Measurements from ENCODE around the gene ADAMTSL2. TPM values are rescaled to one million over a fixed set of nuclear protein-coding genes. Genes with fewer than 3 reads are reported as not detected.
A peak's percentile ranks its signal among the peaks of the same experiment; 100 is the strongest.

ADAMTSL2 gene
- total RNA-seq, 1 donor from 2014 or later: 0.15 TPM

GRCh38 chr9:133502112-133502511, 32.4 kb upstream of the ADAMTSL2 start:
- TF ChIP-seq CTCF (IDR thresholded peaks at IDR 0.05): no peak
- Mint-ChIP-seq H3K9me3 (ENCODE audit: low read depth) (peaks cover 17% of the 10 kb centered on the region), H3K4me3 (ENCODE audit: unreplicated experiment) (no peak overlapping the region), H3K27me3 (ENCODE audit: low read depth) (peaks cover 19% of the 10 kb centered on the region), H3K36me3 (ENCODE audit: low read depth) (peaks cover 14% of the 10 kb centered on the region), H3K4me1 (ENCODE audit: low read depth) (peaks cover 14% of the 10 kb centered on the region), H3K27ac (ENCODE audit: unreplicated experiment) (no peak overlapping the region)
- DNase-seq (ENCODE audit: low spot score): no peak

GRCh38 chr9:133505186-133505830, 29.2 kb upstream of the ADAMTSL2 start:
- Mint-ChIP-seq H3K4me1 (ENCODE audit: low read depth) (peaks cover 29% of the 10 kb centered on the region), H3K36me3 (ENCODE audit: low read depth) (peaks cover 12% of the 10 kb centered on the region), H3K9me3 (ENCODE audit: low read depth) (peaks cover 17% of the 10 kb centered on the region), H3K4me3 (ENCODE audit: unreplicated experiment) (no peak overlapping the region), H3K27me3 (ENCODE audit: low read depth) (peaks cover 2% of the 10 kb centered on the region), H3K27ac (ENCODE audit: unreplicated experiment) (no peak overlapping the region)
- DNase-seq (ENCODE audit: low spot score): no peak
- no peak for TF ChIP-seq CTCF (IDR thresholded peaks at IDR 0.05)

GRCh38 chr9:133505901-133506652, 28.4 kb upstream of the ADAMTSL2 start:
- TF ChIP-seq CTCF (IDR thresholded peaks at IDR 0.05): no peak
- peaks cover 15% of the 10 kb centered on the region for H3K9me3 Mint-ChIP-seq (ENCODE audit: low read depth)
- DNase-seq (ENCODE audit: low spot score): no peak
- no peak overlapping the region for H3K27ac Mint-ChIP-seq (ENCODE audit: unreplicated experiment)
- H3K4me1 Mint-ChIP-seq (ENCODE audit: low read depth): peaks cover 29% of the 10 kb centered on the region
- no peak overlapping the region for H3K4me3 Mint-ChIP-seq (ENCODE audit: unreplicated experiment)
- H3K36me3 Mint-ChIP-seq (ENCODE audit: low read depth): peaks cover 11% of the 10 kb centered on the region
- peaks cover 2% of the 10 kb centered on the region for H3K27me3 Mint-ChIP-seq (ENCODE audit: low read depth)

GRCh38 chr9:133506653-133507038, 27.9 kb upstream of the ADAMTSL2 start:
- H3K4me3 Mint-ChIP-seq (ENCODE audit: unreplicated experiment): no peak overlapping the region
- no peak overlapping the region for H3K27ac Mint-ChIP-seq (ENCODE audit: unreplicated experiment)
- H3K9me3 Mint-ChIP-seq (ENCODE audit: low read depth): peaks cover 10% of the 10 kb centered on the region
- peaks cover 2% of the 10 kb centered on the region for H3K27me3 Mint-ChIP-seq (ENCODE audit: low read depth)
- TF ChIP-seq CTCF (IDR thresholded peaks at IDR 0.05): peak; percentile 49
- peaks cover 8% of the 10 kb centered on the region for H3K36me3 Mint-ChIP-seq (ENCODE audit: low read depth)
- no peak for DNase-seq (ENCODE audit: low spot score)
- H3K4me1 Mint-ChIP-seq (ENCODE audit: low read depth): peaks cover 29% of the 10 kb centered on the region

GRCh38 chr9:133507246-133507965, 27.1 kb upstream of the ADAMTSL2 start:
- H3K4me1 Mint-ChIP-seq (ENCODE audit: low read depth): peaks cover 29% of the 10 kb centered on the region
- no peak for DNase-seq (ENCODE audit: low spot score)
- TF ChIP-seq CTCF (IDR thresholded peaks at IDR 0.05): no peak

More at GRCh38 chr9:133507246-133507965, 27.1 kb upstream of the ADAMTSL2 start:
- Mint-ChIP-seq H3K27ac (ENCODE audit: unreplicated experiment) (no peak overlapping the region), H3K27me3 (ENCODE audit: low read depth) (peaks cover 2% of the 10 kb centered on the region), H3K4me3 (ENCODE audit: unreplicated experiment) (no peak overlapping the region), H3K36me3 (ENCODE audit: low read depth) (peaks cover 2% of the 10 kb centered on the region), H3K9me3 (ENCODE audit: low read depth) (peaks cover 4% of the 10 kb centered on the region)
